Endothelial cell of umbilical vein (primary cell): ENCODE measurements around the gene TRAF3IP1.

Source experiments
- EZH2 ChIP-seq: IDR thresholded peaks from 2 replicates; pipeline ENCODE4 v1.6.1; 2012; ENCODE audit warnings: borderline replicate concordance, low read depth, mild to moderate bottlenecking, moderate library complexity, low read length, inconsistent platforms; ENCODE audit not compliant: severe bottlenecking
- POLR2A ChIP-seq: IDR thresholded peaks from 2 replicates; pipeline ENCODE4 v1.6.1; 2012; ENCODE audit warnings: low read depth, mild to moderate bottlenecking, control low read depth, low read length

GRCh38 chr2:238359403-238359802, 39.1 kb downstream of the TRAF3IP1 start:
- no peak for TF ChIP-seq POLR2A
- TF ChIP-seq EZH2, result no peak
